ENCODE results near the gene SYTL1.
A peak's percentile ranks its signal among the peaks of the same experiment; 100 is the strongest.

Gene SYTL1

DNA sequence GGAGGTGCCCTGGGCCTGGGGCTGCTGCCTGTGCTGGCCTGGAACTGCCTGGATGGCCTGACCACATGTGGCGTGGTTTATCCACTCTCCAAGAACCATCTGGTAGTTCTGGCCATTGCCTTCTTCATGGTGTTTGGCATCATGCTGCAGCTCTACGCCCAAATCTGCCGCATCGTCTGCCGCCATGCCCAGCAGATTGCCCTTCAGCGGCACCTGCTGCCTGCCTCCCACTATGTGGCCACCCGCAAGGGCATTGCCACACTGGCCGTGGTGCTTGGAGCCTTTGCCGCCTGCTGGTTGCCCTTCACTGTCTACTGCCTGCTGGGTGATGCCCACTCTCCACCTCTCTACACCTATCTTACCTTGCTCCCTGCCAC is 52.4 kb downstream of the SYTL1 start:
- Histone ChIP-seq H3K9ac (ENCODE audit: low read depth, low read length) (no peak overlapping the region), H3K4me1 (ENCODE audit: insufficient read depth, low read length) (peaks cover 5% of the 10 kb centered on the region; the same call in 1 of the 2 replicates), H3K4me2 (ENCODE audit: insufficient read depth, low read length) (no peak overlapping the region), H2AFZ (ENCODE audit: low read depth, low read length) (no peak overlapping the region), H3K27me3 (ENCODE audit: insufficient read depth, low read length, poor library complexity) (no peaks in the 10 kb centered on the region), H3K79me2 (ENCODE audit: insufficient read depth, low read length) (no peaks in the 10 kb centered on the region), H3K4me3 (ENCODE audit: low read depth in 1 of 2, low read length in 2 of 2) (no peak overlapping the region), H4K20me1 (ENCODE audit: insufficient read depth, low read length) (no peaks in the 10 kb centered on the region), H3K9me3 (ENCODE audit: insufficient read depth, low read length, severe bottlenecking) (no peaks in the 10 kb centered on the region), H3K36me3 (ENCODE audit: insufficient read depth, low read length) (no peaks in the 10 kb centered on the region), H3K27ac (ENCODE audit: low read length) (no peak overlapping the region)
- no peak for TF ChIP-seq CTCF (IDR thresholded peaks at IDR 0.05; ENCODE audit: borderline replicate concordance, extremely low read depth, low read length, poor library complexity, severe bottlenecking)
- no peak for TF ChIP-seq EZH2 (IDR thresholded peaks at IDR 0.05; ENCODE audit: borderline replicate concordance, low read depth, low read length, severe bottlenecking)
- ATAC-seq (ENCODE audit: insufficient read depth, low read depth) (no peak), DNase-seq (no peak)

GRCh38 chr1:27394925-27395324 is 53.1 kb downstream of the SYTL1 start:
- no peak for ATAC-seq (ENCODE audit: insufficient read depth, low read depth)
- Histone ChIP-seq H3K4me3 (ENCODE audit: low read depth in 1 of 2, low read length in 2 of 2) (no peak overlapping the region), H3K9me3 (ENCODE audit: insufficient read depth, low read length, severe bottlenecking) (no peaks in the 10 kb centered on the region), H3K36me3 (ENCODE audit: insufficient read depth, low read length) (no peaks in the 10 kb centered on the region), H3K27ac (ENCODE audit: low read length) (no peak overlapping the region), H3K27me3 (ENCODE audit: insufficient read depth, low read length, poor library complexity) (no peaks in the 10 kb centered on the region), H3K4me2 (ENCODE audit: insufficient read depth, low read length) (no peak overlapping the region), H3K4me1 (ENCODE audit: insufficient read depth, low read length) (peaks cover 5% of the 10 kb centered on the region; the same call in 1 of the 2 replicates), H2AFZ (ENCODE audit: low read depth, low read length) (no peak overlapping the region), H4K20me1 (ENCODE audit: insufficient read depth, low read length) (no peaks in the 10 kb centered on the region), H3K79me2 (ENCODE audit: insufficient read depth, low read length) (no peaks in the 10 kb centered on the region), H3K9ac (ENCODE audit: low read depth, low read length) (no peak overlapping the region)
- TF ChIP-seq CTCF (IDR thresholded peaks at IDR 0.05; ENCODE audit: borderline replicate concordance, extremely low read depth, low read length, poor library complexity, severe bottlenecking), result no peak
- TF ChIP-seq EZH2 (IDR thresholded peaks at IDR 0.05; ENCODE audit: borderline replicate concordance, low read depth, low read length, severe bottlenecking), result no peak
- DNase-seq, result no peak

DNA sequence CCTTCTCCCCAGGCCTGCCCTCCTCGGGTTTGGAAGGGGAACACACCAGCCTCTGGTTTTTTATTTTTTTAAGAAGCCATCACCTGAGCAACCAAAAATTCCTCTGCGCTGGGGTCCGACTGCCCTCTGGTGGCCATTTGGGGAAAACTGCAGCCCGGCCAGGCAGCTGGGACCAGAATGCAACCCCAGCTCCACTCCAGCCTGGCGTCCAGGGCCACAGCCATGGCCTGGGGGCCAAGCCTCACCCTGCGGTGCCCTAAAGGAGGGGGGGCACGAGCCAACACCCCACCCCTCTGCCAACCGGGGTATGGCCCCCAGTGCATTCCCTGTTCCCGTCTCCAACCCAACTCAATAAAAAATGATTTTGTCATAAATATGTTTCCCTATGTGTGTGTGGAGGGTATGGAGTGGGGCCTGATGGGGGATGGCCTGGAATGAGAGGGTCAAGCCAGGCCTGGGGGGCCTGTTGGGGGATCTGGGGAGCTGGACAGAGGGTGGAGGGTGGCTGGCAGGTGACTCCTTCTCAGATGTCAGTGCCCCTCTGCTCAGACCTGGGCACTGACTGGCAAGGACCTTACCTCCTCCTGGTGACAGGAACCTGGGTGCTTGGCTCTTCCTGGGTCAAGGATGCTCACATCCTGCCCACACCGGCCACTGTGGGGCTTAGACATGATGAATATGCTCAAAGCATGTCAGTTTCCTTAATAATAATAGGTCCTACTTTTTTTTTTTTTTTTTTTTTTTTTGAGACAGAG is 53.8 kb downstream of the SYTL1 start:
- Histone ChIP-seq H3K36me3 (ENCODE audit: insufficient read depth, low read length) (no peaks in the 10 kb centered on the region), H3K27ac (ENCODE audit: low read length) (no peak overlapping the region), H3K4me3 (ENCODE audit: low read depth in 1 of 2, low read length in 2 of 2) (no peak overlapping the region), H3K9me3 (ENCODE audit: insufficient read depth, low read length, severe bottlenecking) (no peaks in the 10 kb centered on the region), H3K27me3 (ENCODE audit: insufficient read depth, low read length, poor library complexity) (no peaks in the 10 kb centered on the region), H4K20me1 (ENCODE audit: insufficient read depth, low read length) (no peaks in the 10 kb centered on the region), H3K9ac (ENCODE audit: low read depth, low read length) (peak overlapping the region; percentile 15; the same call in 1 of the 2 replicates), H3K4me1 (ENCODE audit: insufficient read depth, low read length) (peaks cover 5% of the 10 kb centered on the region; the same call in 1 of the 2 replicates), H3K79me2 (ENCODE audit: insufficient read depth, low read length) (no peaks in the 10 kb centered on the region), H2AFZ (ENCODE audit: low read depth, low read length) (peak overlapping the region; percentile 67), H3K4me2 (ENCODE audit: insufficient read depth, low read length) (no peak overlapping the region)
- TF ChIP-seq EZH2 (IDR thresholded peaks at IDR 0.05; ENCODE audit: borderline replicate concordance, low read depth, low read length, severe bottlenecking) (no peak), CTCF (IDR thresholded peaks at IDR 0.05; ENCODE audit: borderline replicate concordance, extremely low read depth, low read length, poor library complexity, severe bottlenecking) (peak; percentile 94)
- ATAC-seq (ENCODE audit: insufficient read depth, low read depth) (peak; percentile 81), DNase-seq (peak; percentile 79)
